Measurements from ENCODE around the gene SORT1. TPM values are rescaled to one million over a fixed set of nuclear protein-coding genes. Genes with fewer than 3 reads are reported as not detected.
"Not testable (repeated sequence)": the region's sequence is repeated elsewhere in the genome, so short reads cannot be mapped to it uniquely, and the experiment has no call there.

The SORT1 gene
- total and polyA plus RNA-seq, 10 donors = 2.0 to 63.9 (median 35.0) TPM

- no peak overlapping the region for H3K27ac ChIP-seq
- H3K9me3 ChIP-seq = no peaks in the 10 kb centered on the region
- WGBS, 5 donors = 82 to 96% (median 91%) methylated on average over 3 of the region's 3 CpGs
- H3K36me3 ChIP-seq = no peaks in the 10 kb centered on the region
- TF ChIP-seq POLR2AphosphoS5 (IDR thresholded peaks at IDR 0.05) (no peak), CTCF (IDR thresholded peaks at IDR 0.05 in 8 of 11, conservative IDR thresholded peaks at IDR 0.05 in 3 of 11) (no peak), POLR2A (IDR thresholded peaks at IDR 0.05) (no peak)
- no peaks in the 10 kb centered on the region for H3K27me3 ChIP-seq (replicated peaks in 1 of 7)
- H3K4me1 ChIP-seq = peaks cover 0 to 3% (median 0%) of the 10 kb centered on the region in 6 donors
- intact Hi-C loops (cut with DNase I; ENCODE audit: low total_unique reads) = no loop called here
- H3K4me3 ChIP-seq = no peak overlapping the region
- DNase-seq = no peak
These were observed 18.3 kb downstream of the SORT1 start for GRCh38 chr1:109379422-109379821.

- Histone ChIP-seq H3K4me1 (peaks cover 0 to 10% (median 4%) of the 10 kb centered on the region in 6 donors), H3K9me3 (no peaks in the 10 kb centered on the region), H3K27me3 (replicated peaks in 1 of 7) (no peaks in the 10 kb centered on the region), H3K4me3 (no peak overlapping the region), H3K27ac (no peak overlapping the region), H3K36me3 (no peaks in the 10 kb centered on the region)
- intact Hi-C loops (cut with DNase I; ENCODE audit: low total_unique reads) = no loop called here
- TF ChIP-seq POLR2A (IDR thresholded peaks at IDR 0.05) (no peak), CTCF (IDR thresholded peaks at IDR 0.05 in 8 of 11, conservative IDR thresholded peaks at IDR 0.05 in 3 of 11) (no peak), POLR2AphosphoS5 (IDR thresholded peaks at IDR 0.05) (no peak)
- DNase-seq = no peak
- 86 to 98% (median 93%) methylated on average over 4 of the region's 4 CpGs for WGBS, 5 donors
These were observed 20.0 kb downstream of the SORT1 start for GRCh38 chr1:109377698-109378097.

DNA sequence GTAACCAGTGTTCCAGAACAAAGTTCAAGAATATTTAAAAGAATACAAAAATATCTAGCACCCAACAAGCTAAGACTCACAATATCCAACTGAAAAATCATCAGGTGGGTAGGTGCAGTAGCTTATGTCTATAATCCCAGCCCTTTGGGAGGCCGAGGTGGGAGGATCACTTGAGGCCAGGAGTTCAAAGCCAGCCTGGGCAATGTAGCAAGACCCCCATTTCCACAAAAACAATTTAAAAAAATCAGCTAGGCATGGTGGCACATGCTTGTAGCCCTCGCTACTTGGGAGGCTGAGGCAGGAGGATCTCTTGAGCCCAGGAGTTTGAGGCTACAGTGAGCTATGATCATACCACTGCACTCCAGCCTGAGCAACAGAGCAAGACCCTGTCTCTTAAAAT, 24.0 kb downstream of the SORT1 start:
- H3K27me3 ChIP-seq (replicated peaks in 1 of 7); H3K4me3 ChIP-seq; DNase-seq; H3K27ac ChIP-seq; H3K9me3 ChIP-seq; intact Hi-C loops (cut with DNase I; ENCODE audit: low total_unique reads); H3K36me3 ChIP-seq: not testable (repeated sequence)
- 92 to 97% (median 95%) methylated on average over 2 of the region's 2 CpGs for WGBS, 5 donors
- H3K4me1 ChIP-seq = peaks cover 0 to 50% (median 17%) of the 10 kb centered on the region in 6 donors

DNA sequence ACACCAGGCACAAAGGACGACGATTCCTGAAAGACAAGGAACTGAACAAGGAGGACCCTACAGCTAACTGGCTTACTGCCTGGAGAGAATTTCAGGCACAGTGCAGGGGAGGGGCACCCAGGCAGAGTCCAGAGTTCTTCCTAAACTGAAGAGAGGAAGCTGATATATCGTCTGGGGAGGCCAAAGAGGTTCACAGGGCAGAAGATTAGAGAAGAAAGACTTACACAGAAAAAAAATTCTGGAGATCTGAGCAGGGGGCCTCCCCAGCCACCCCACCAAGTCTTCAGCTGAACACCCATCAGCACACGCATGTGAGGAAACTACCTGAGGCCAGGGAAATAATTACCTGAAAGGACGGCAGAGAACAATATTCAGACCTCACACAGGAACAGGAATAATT, 24.6 kb downstream of the SORT1 start:
- Histone ChIP-seq H3K36me3 (no peaks in the 10 kb centered on the region), H3K9me3 (no peaks in the 10 kb centered on the region), H3K27me3 (replicated peaks in 1 of 7) (peaks cover 0 to 5% (median 0%) of the 10 kb centered on the region in 7 donors), H3K27ac (peak overlapping the region in 3 of 8 donors; percentile 21 to 49 (median 40)), H3K4me3 (no peak overlapping the region), H3K4me1 (peaks cover 0 to 55% (median 17%) of the 10 kb centered on the region in 6 donors)
- TF ChIP-seq POLR2A (IDR thresholded peaks at IDR 0.05) (no peak), POLR2AphosphoS5 (IDR thresholded peaks at IDR 0.05) (no peak), CTCF (IDR thresholded peaks at IDR 0.05 in 8 of 11, conservative IDR thresholded peaks at IDR 0.05 in 3 of 11) (no peak)
- intact Hi-C loops (cut with DNase I; ENCODE audit: low total_unique reads) = no loop called here
- 57 to 65% (median 58%) methylated on average over 5 of the region's 5 CpGs for WGBS, 5 donors
- no peak for DNase-seq

DNA sequence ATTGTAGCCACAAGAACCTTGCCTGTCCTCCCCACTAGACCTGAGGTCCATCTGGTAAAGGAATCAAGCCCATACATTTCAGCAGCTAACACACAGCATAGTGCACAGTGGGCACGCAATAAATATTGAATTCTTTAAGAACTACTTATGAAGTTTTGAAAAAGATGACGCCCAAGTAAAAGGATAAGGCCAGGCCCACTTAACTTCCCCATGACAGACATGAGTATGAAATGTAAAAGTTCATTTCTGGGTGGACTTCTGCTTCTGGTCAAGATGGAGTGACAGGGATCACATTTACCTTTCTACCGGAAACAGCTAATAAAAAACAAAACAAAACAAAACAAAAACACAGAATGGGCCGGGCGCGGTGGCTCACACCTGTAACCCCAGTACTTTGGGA, 25.4 kb downstream of the SORT1 start:
- Histone ChIP-seq H3K36me3 (peaks cover 0 to 7% (median 0%) of the 10 kb centered on the region in 6 donors), H3K4me1 (peaks cover 0 to 55% (median 17%) of the 10 kb centered on the region in 6 donors), H3K9me3 (no peaks in the 10 kb centered on the region), H3K27ac (peak overlapping the region in 4 of 8 donors; percentile 65 to 84 (median 78)), H3K27me3 (replicated peaks in 1 of 7) (peaks cover 0 to 5% (median 0%) of the 10 kb centered on the region in 7 donors), H3K4me3 (no peak overlapping the region)
- 91 to 96% (median 92%) methylated on average over 6 of the region's 6 CpGs for WGBS, 5 donors
- TF ChIP-seq POLR2A (IDR thresholded peaks at IDR 0.05) = no peak
- no peak for TF ChIP-seq CTCF (IDR thresholded peaks at IDR 0.05 in 8 of 11, conservative IDR thresholded peaks at IDR 0.05 in 3 of 11)
- no peak for TF ChIP-seq POLR2AphosphoS5 (IDR thresholded peaks at IDR 0.05)
- intact Hi-C loops (cut with DNase I; ENCODE audit: low total_unique reads) = no loop called here
- DNase-seq = no peak
